GM21528 (cell line): ENCODE results near the gene ZNF711.
"Not testable (repeated sequence)": the region's sequence is repeated elsewhere in the genome, so short reads cannot be mapped to it uniquely, and the experiment has no call there.

ENCODE experiments used
- ATAC-seq: cut with Tn5 transposase; IDR thresholded peaks from one replicate; pipeline ENCODE4 v1.9.1; 2021; ENCODE audit warnings: mild to moderate bottlenecking, moderate library complexity; ENCODE audit not compliant: unreplicated experiment, low FRiP score

Gene ZNF711

GRCh38 chrX:85243761-85244449 lies at the start of gene ZNF711, which contains the start of gene SATL1:
Gene ZNF711 (plus strand): TSS chrX:85243991. CDS start chrX:85247573, 3,582 bp downstream.
Gene SATL1 (minus strand): TSS chrX:85243779. CDS start chrX:85108968, 134,811 bp downstream.
- ATAC-seq: peak; percentile 73

GRCh38 chrX:85196319-85196718 lies 47.5 kb upstream of the ZNF711 start:
- ATAC-seq: no peak

GRCh38 chrX:85203461-85203970 lies 40.3 kb upstream of the ZNF711 start:
- ATAC-seq: no peak

GRCh38 chrX:85213792-85214530 lies 29.8 kb upstream of the ZNF711 start:
- ATAC-seq: no peak

- no peak for ATAC-seq
Observed at GRCh38 chrX:85215946-85216345, 27.8 kb upstream of the ZNF711 start.

GRCh38 chrX:85221361-85221760 lies 22.4 kb upstream of the ZNF711 start:
- ATAC-seq: no peak

GRCh38 chrX:85223359-85223758 lies 20.4 kb upstream of the ZNF711 start:
- no peak for ATAC-seq

GRCh38 chrX:85243155-85243554 lies 636 bp upstream of the ZNF711 start:
- ATAC-seq: no peak

GRCh38 chrX:85244450-85245211 lies 840 bp downstream of the ZNF711 start:
- ATAC-seq: peak; percentile 56

- not testable (repeated sequence) for ATAC-seq
Observed at GRCh38 chrX:85285286-85285685, 41.5 kb downstream of the ZNF711 start.

- no peak for ATAC-seq
Observed at GRCh38 chrX:85288992-85289723, 45.4 kb downstream of the ZNF711 start.

GRCh38 chrX:85303544-85303943 lies 59.8 kb downstream of the ZNF711 start:
- ATAC-seq: no peak

GRCh38 chrX:85309717-85310116 lies 65.9 kb downstream of the ZNF711 start:
- ATAC-seq: no peak

GRCh38 chrX:85311348-85311747 lies 67.6 kb downstream of the ZNF711 start:
- not testable (repeated sequence) for ATAC-seq
